Epidermal melanocyte (primary cell): ENCODE measurements around the gene SHH.

Source experiments
- DNase-seq: peaks from one replicate; pipeline ENCODE4 v3.0.0; 2011; ENCODE audit warnings: low spot score; ENCODE audit not compliant: insufficient read length

SHH gene

GRCh38 chr7:155807065-155807671 lies 5.1 kb downstream of the SHH start:
- DNase-seq: no peak

GRCh38 chr7:155806096-155806871 lies 6.0 kb downstream of the SHH start:
- DNase-seq: no peak

- DNase-seq: no peak
Observed at GRCh38 chr7:155805826-155806095, 6.5 kb downstream of the SHH start.

GRCh38 chr7:155804897-155805825 lies 7.1 kb downstream of the SHH start:
- peak; percentile 79 for DNase-seq

GRCh38 chr7:155804431-155804831 lies 7.8 kb downstream of the SHH start:
- DNase-seq: no peak

- no peak for DNase-seq
Observed at GRCh38 chr7:155803418-155804376, 8.6 kb downstream of the SHH start.

DNA sequence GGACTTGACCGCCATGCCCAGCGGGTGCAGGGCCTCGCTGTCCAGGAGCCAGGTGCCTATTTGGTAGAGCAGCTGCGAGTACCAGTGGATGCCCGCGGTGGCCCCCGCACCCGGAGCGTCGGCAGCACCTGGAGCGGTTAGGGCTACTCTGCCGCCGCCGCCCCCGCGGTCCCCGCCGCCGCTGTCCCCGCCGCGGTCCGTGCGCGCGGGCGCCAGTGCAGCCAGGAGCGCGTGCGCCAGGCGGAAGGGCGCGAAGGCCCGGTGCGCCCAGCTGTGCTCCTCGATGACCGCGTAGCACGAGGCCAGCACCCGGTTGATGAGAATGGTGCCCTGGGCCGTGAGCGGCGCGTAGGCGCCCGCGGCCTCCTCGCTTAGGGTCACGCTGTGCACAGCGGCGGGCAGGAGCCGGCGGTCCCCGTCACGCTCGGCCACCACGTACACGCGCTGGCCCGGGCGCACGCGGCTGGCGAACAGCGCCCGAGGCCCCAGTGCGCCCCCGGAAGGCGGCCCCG lies 9.3 kb downstream of the SHH start:
- no peak for DNase-seq

GRCh38 chr7:155802291-155802690 lies 10.0 kb downstream of the SHH start:
- DNase-seq: no peak

DNA sequence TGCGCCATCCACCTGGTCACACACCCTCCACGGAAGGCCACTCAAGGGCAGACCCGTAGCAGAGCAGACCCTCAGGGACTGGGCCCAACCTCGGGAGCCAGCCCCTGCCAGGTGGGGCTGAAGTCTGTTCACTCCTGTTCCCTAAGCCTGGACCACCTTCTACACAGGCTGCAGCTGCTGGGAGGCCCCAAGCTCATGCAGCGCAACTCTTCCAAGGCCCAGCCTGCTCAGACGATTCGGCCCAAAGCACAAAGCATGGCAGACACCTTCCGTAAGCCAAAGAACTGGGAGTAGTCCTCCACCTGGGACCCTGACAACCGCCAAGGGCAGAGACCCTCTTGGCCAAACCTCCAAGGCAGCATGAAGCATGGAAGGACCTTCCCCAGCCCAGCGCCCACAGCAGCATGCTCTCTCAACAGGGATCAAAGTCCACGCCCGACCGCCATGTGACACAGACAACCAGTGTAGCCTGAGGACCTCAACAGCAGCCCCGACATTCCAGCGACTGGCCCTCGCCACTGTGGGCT lies 11.5 kb downstream of the SHH start:
- DNase-seq: no peak

- no peak for DNase-seq
Observed at GRCh38 chr7:155800301-155800700, 12.0 kb downstream of the SHH start.

DNA sequence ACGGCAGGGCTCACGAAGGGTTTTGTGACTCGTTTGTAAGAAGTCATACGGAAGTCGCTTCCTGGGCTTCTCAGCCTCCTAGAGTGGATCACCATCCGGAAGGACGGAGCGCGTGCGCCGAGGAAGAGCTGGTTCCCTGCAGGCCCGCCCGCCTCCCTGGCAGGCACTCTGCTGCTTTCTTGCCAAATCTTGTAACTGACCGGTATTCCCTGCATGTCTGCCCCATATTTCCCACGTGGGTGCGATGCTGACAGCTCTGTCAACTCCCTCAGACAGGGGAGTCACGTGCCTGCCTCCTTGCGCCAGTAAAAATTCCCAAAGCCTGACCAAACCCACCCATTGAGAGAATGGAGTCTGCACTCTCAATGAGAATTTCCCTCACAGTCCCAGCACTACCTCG lies 12.7 kb downstream of the SHH start:
- no peak for DNase-seq

- DNase-seq: no peak
Observed at GRCh38 chr7:155798673-155799439, 13.4 kb downstream of the SHH start.

GRCh38 chr7:155797262-155798250 lies 14.7 kb downstream of the SHH start:
- DNase-seq: no peak

GRCh38 chr7:155796381-155797261 lies 15.6 kb downstream of the SHH start:
- DNase-seq: peak; percentile 59

GRCh38 chr7:155795951-155796350 lies 16.3 kb downstream of the SHH start:
- DNase-seq: no peak

- DNase-seq: no peak
Observed at GRCh38 chr7:155795401-155795800, 16.9 kb downstream of the SHH start.

DNA sequence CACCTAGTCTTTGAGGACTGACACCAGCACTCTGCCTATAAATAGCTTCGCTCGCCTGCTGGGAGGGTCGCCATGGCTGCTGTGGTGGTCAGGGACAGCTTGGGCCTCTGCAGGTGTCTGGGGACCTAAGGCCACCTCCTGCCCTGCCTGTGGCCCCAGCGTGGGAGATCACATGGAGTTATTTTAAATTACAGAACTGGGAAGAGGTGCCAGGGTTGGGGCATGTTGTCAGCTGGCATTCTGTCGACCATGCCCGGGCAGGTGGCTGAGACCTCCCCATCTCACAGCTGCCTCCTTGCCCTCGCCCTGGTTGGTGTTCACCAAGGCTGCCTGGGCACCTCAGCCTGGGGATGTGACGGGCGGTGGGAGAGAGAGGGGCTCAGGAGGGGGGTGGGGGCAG lies 18.1 kb downstream of the SHH start:
- no peak for DNase-seq

DNA sequence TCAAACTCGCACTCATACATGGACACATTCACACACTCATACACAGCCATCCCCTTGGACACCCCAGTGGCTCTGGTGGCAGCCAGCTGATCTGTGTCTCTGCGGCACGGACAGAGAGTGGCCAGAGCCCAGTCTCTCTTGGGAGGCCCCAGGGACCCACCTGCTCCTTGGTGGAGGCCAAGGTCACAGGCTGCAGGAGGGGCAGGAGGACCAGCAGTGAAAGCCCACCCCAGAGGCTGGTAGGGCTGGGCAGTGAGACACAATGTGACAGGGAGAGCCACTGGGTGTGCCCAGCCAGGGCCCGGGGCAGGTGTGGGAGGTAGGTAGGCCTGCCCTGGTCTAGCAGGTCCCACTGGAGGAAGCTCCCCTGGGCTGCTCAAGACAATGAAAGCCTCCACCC lies 18.5 kb downstream of the SHH start:
- DNase-seq: no peak
